LNCAP (cell line): ENCODE results near the gene TMEM145.

Experiments used
- TF ChIP-seq, protein P1 (sequence below): fragments of 450-650 bp; IDR thresholded peaks from 2 replicates; pipeline ENCODE4 v1.5.1; 2017; ENCODE audit warnings: mild to moderate bottlenecking

The TMEM145 gene

DNA sequence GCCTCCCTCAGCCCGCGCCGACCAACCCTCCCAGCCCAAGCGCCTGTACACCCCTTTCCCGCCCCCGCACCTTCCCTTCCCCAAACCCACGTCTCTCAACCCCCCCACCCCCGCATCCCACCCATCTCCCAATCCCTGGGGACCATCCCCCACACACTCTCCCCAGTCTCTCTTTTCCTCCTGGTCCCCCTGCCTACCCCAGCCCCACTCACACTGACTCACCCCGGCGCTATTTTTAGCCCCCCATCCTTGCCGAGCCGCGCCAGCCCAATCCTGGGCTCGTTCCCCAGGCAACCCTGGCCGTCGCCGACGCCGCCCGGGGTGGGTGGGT, 32.3 kb upstream of the TMEM145 start:
- TF ChIP-seq, protein P1, sequence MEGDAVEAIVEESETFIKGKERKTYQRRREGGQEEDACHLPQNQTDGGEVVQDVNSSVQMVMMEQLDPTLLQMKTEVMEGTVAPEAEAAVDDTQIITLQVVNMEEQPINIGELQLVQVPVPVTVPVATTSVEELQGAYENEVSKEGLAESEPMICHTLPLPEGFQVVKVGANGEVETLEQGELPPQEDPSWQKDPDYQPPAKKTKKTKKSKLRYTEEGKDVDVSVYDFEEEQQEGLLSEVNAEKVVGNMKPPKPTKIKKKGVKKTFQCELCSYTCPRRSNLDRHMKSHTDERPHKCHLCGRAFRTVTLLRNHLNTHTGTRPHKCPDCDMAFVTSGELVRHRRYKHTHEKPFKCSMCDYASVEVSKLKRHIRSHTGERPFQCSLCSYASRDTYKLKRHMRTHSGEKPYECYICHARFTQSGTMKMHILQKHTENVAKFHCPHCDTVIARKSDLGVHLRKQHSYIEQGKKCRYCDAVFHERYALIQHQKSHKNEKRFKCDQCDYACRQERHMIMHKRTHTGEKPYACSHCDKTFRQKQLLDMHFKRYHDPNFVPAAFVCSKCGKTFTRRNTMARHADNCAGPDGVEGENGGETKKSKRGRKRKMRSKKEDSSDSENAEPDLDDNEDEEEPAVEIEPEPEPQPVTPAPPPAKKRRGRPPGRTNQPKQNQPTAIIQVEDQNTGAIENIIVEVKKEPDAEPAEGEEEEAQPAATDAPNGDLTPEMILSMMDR = no peak

- TF ChIP-seq, protein P1 = no peak
Observed at GRCh38 chr19:42281146-42281826, 31.8 kb upstream of the TMEM145 start.

- TF ChIP-seq, protein P1 = no peak
Observed at GRCh38 chr19:42281827-42282762, 31.0 kb upstream of the TMEM145 start.

DNA sequence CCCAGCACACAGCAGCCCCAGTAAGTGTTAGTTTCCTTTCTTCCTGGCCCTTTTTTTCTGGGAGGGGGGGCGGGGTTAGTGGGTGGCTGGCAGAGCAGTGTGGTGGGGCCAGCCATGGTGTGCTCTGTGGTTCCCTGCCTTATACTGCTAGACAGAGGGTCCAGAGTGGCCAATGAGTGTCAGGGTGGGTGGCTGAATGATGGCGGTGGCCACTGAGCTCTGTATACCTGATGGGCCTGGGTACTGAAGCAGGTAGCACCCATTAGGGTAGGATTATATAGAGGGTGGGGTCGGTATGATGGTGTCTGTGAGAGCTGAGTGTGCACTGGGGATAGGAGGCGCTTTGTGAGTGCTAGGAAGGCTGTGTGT, 30.3 kb upstream of the TMEM145 start:
- TF ChIP-seq, protein P1 = no peak

DNA sequence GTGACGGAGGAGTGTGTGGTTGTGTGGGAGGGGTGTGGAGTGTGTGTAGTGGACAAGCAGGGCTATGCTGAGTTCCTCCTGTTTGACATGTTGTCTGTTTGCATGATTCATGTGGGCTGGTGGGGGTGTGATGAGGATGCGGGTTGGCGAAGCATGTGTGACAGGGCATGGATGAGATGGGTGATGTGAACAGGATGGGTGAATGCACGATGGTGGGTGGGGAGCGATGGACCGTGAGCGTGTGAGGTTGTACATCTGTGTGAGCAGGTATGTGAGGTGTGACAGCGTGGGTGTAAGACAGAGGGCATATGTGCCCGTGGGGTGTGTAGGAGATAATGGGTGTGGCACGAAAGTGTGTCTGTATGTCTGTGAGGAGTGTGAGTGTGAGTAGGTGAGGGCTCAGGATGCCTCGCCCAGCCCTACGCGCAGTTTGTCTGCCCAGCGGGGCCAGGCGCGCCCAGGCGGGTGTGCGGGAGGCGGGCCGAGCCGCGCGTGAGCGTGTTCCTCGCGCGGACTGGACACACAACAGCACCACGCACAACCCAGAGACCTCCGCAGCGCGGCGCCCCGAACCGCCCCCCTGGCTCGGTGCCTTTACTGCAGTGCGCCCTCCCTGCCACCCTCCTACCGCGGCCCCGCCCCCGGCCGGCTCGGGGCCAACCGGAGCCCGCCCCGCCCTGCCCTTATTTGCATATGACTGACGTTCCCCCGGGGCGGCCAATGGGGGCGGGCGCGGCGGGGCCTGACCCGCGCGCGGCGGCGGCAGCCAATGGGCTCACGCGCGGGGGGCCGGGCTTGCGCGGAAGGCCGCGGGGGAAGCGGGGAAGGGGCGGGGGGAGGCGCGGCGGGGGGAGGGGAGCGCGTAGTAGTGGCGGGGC, 29.7 kb upstream of the TMEM145 start:
- TF ChIP-seq, protein P1 = no peak

- TF ChIP-seq, protein P1 = no peak
Observed at GRCh38 chr19:42284066-42284501, 29.0 kb upstream of the TMEM145 start.
